Upper lobe of left lung (tissue), 6 donors: ENCODE data around the gene TINCR. TPM values are rescaled to one million over a fixed set of nuclear protein-coding genes. Genes with fewer than 3 reads are reported as not detected.

ENCODE experiments used
- ATAC-seq, 2 donors: fragments of 200-7000 bp; cut with Tn5 transposase; one replicate each; pipeline ENCODE4 v1.9.1; 2022; ENCODE audit warnings: mild to moderate bottlenecking in 2 of 2, moderate library complexity in 2 of 2; ENCODE audit not compliant: low FRiP score in 2 of 2
- DNase-seq, 2 donors: peaks; one replicate each; pipeline ENCODE4 v3.0.0-alpha.2; 2019 to 2020
- H3K27ac ChIP-seq, 4 donors: fragments of 200-600 bp; sonication (generic); one replicate each; pipeline ENCODE4 v1.5.1; 2016 to 2019
- H3K27me3 ChIP-seq, 4 donors: fragments of 200-600 bp; sonication (generic); one replicate each; pipeline ENCODE4 v1.5.1; 2017 to 2019
- H3K36me3 ChIP-seq, 4 donors: fragments of 200-600 bp; sonication (generic); one replicate each; pipeline ENCODE4 v1.5.1; 2016 to 2019
- H3K4me1 ChIP-seq, 4 donors: fragments of 200-600 bp; sonication (generic); one replicate each; pipeline ENCODE4 v1.5.1; 2018 to 2019
- H3K4me3 ChIP-seq, 4 donors: fragments of 200-600 bp; sonication (generic); one replicate each; pipeline ENCODE4 v1.5.1; 2017 to 2019; ENCODE audit warnings: mild to moderate bottlenecking in 2 of 4, moderate library complexity in 1 of 4
- H3K9me3 ChIP-seq, 4 donors: fragments of 200-600 bp; sonication (generic); one replicate each; pipeline ENCODE4 v1.5.1; 2018 to 2019
- CTCF ChIP-seq, 6 experiments: fragments of 450-650 bp in 4 of 6; fragments of 200-600 bp in 2 of 6; sonication (generic) in 2 of 6; IDR thresholded peaks; one replicate each; pipeline ENCODE4 v1.5.1; 2016 to 2019; ENCODE audit warnings: antibody characterized with exemption in 6 of 6
- EP300 ChIP-seq, 4 donors: sonication (generic); formaldehyde crosslinking; IDR thresholded peaks; one replicate each; pipeline ENCODE4 v1.5.1; 2017; ENCODE audit warnings: antibody characterized with exemption in 4 of 4, control low read depth in 2 of 4
- POLR2A ChIP-seq, 4 donors: fragments of 450-650 bp; IDR thresholded peaks; one replicate each; pipeline ENCODE4 v1.5.1; 2016 to 2017; ENCODE audit warnings: antibody characterized with exemption in 4 of 4, mild to moderate bottlenecking in 2 of 4
- POLR2AphosphoS5 ChIP-seq, 2 donors: sonication (generic); formaldehyde crosslinking; IDR thresholded peaks; one replicate each; pipeline ENCODE4 v1.5.1; 2017; ENCODE audit warnings: antibody characterized with exemption in 2 of 2
- WGBS, 2 donors: methylation state at CpG; one replicate each; pipeline ENCODE4 v1.1.5; 2017 to 2018; 5-methylcytosine and 5-hydroxymethylcytosine counted together
- total RNA-seq, 6 donors: library from RNA; depleted of rRNA in 4 of 6; stranded (reverse); fragments of >200 nt in 4 of 6; gene quantifications; one replicate each; pipeline versions ENCODE4 v1.1.0 to v1.2.1, GENCODE V29; 2016 to 2021
- donor health status: DM: no; HTN: no; CAD: no; lungs with moderate emphysema.
- donor health status: DM: no; HTN: yes; CAD: no; lungs with severe emphysema.

The TINCR gene
- total RNA-seq, 6 donors from 2014 or later = 3.1 to 12.8 (median 4.3) TPM

GRCh38 chr19:5590865-5591154 lies 23.1 kb upstream of the TINCR start:
- Histone ChIP-seq H3K27me3 (no peaks in the 10 kb centered on the region), H3K4me3 (no peak overlapping the region), H3K9me3 (no peaks in the 10 kb centered on the region), H3K4me1 (peaks cover 0 to 4% (median 0%) of the 10 kb centered on the region in 4 donors), H3K27ac (no peak overlapping the region), H3K36me3 (peaks cover 52 to 100% (median 97%) of the 10 kb centered on the region in 4 donors)
- ATAC-seq = no peak
- WGBS, 2 donors = 97 to 99% methylated on average over 9 of the region's 9 CpGs
- no peak for DNase-seq
- TF ChIP-seq EP300 (IDR thresholded peaks at IDR 0.05) (no peak), CTCF (IDR thresholded peaks at IDR 0.05) (no peak), POLR2AphosphoS5 (IDR thresholded peaks at IDR 0.05) (no peak), POLR2A (IDR thresholded peaks at IDR 0.05) (no peak)

- DNase-seq = no peak
- no peak for ATAC-seq
- 93% methylated on average over 13 to 22 of the region's 22 CpGs for WGBS, 2 donors
Observed at GRCh38 chr19:5590151-5590864, 22.6 kb upstream of the TINCR start.

GRCh38 chr19:5588906-5589676 lies 21.3 kb upstream of the TINCR start:
- no peak for TF ChIP-seq POLR2AphosphoS5 (IDR thresholded peaks at IDR 0.05)
- no peak for TF ChIP-seq POLR2A (IDR thresholded peaks at IDR 0.05)
- no peak for TF ChIP-seq EP300 (IDR thresholded peaks at IDR 0.05)
- no peak for TF ChIP-seq CTCF (IDR thresholded peaks at IDR 0.05)

More at GRCh38 chr19:5590151-5590864, 22.6 kb upstream of the TINCR start:
- TF ChIP-seq POLR2A (IDR thresholded peaks at IDR 0.05) (no peak), POLR2AphosphoS5 (IDR thresholded peaks at IDR 0.05) (no peak), EP300 (IDR thresholded peaks at IDR 0.05) (no peak), CTCF (IDR thresholded peaks at IDR 0.05) (no peak)
- peaks cover 51 to 97% (median 96%) of the 10 kb centered on the region in 4 donors for H3K36me3 ChIP-seq
- H3K27me3 ChIP-seq = no peaks in the 10 kb centered on the region
- H3K9me3 ChIP-seq = no peaks in the 10 kb centered on the region
- H3K4me1 ChIP-seq = peaks cover 0 to 5% (median 0%) of the 10 kb centered on the region in 4 donors
- H3K27ac ChIP-seq = no peak overlapping the region
- H3K4me3 ChIP-seq = no peak overlapping the region

GRCh38 chr19:5588441-5588840 lies 20.7 kb upstream of the TINCR start:
- TF ChIP-seq EP300 (IDR thresholded peaks at IDR 0.05) (no peak), CTCF (IDR thresholded peaks at IDR 0.05) (no peak), POLR2A (IDR thresholded peaks at IDR 0.05) (no peak), POLR2AphosphoS5 (IDR thresholded peaks at IDR 0.05) (no peak)
- no peaks in the 10 kb centered on the region for H3K9me3 ChIP-seq
- DNase-seq (no peak), ATAC-seq (no peak)
- peaks cover 34 to 81% (median 79%) of the 10 kb centered on the region in 4 donors for H3K36me3 ChIP-seq
- 91 to 93% methylated on average over 10 of the region's 10 CpGs for WGBS, 2 donors
- no peak overlapping the region for H3K27ac ChIP-seq
- peaks cover 0 to 5% (median 0%) of the 10 kb centered on the region in 4 donors for H3K4me1 ChIP-seq
- no peak overlapping the region for H3K4me3 ChIP-seq
- no peaks in the 10 kb centered on the region for H3K27me3 ChIP-seq

More at GRCh38 chr19:5588906-5589676, 21.3 kb upstream of the TINCR start:
- peaks cover 0 to 5% (median 0%) of the 10 kb centered on the region in 4 donors for H3K4me1 ChIP-seq
- H3K27ac ChIP-seq = no peak overlapping the region
- no peaks in the 10 kb centered on the region for H3K27me3 ChIP-seq
- 69 to 86% methylated on average over 11 to 29 of the region's 30 CpGs for WGBS, 2 donors
- H3K9me3 ChIP-seq = no peaks in the 10 kb centered on the region
- ATAC-seq (no peak), DNase-seq (peak in 1 of 2 donors; percentile 71)
- H3K4me3 ChIP-seq = no peak overlapping the region
- peaks cover 41 to 87% (median 85%) of the 10 kb centered on the region in 4 donors for H3K36me3 ChIP-seq
